ENCODE measurements around the gene SLC47A2.
A peak's percentile ranks its signal among the peaks of the same experiment; 100 is the strongest.
"Not testable (repeated sequence)": the region's sequence is repeated elsewhere in the genome, so short reads cannot be mapped to it uniquely, and the experiment has no call there.

Gene SLC47A2

GRCh38 chr17:19672009-19672750, 44.2 kb downstream of the SLC47A2 start:
- no peak overlapping the region for H2AFZ ChIP-seq (ENCODE audit: low read depth, low read length)
- no peaks in the 10 kb centered on the region for H3K4me1 ChIP-seq (ENCODE audit: insufficient read depth, low read length)
- no peaks in the 10 kb centered on the region for H4K20me1 ChIP-seq (ENCODE audit: insufficient read depth, low read length)
- no peaks in the 10 kb centered on the region for H3K79me2 ChIP-seq (ENCODE audit: insufficient read depth, low read length)
- no peak for DNase-seq
- no peak overlapping the region for H3K4me2 ChIP-seq (ENCODE audit: insufficient read depth, low read length)
- peaks cover 13% of the 10 kb centered on the region for H3K27me3 ChIP-seq (ENCODE audit: insufficient read depth, low read length, poor library complexity)
- no peaks in the 10 kb centered on the region for H3K9me3 ChIP-seq (ENCODE audit: insufficient read depth, low read length, severe bottlenecking)
- no peak overlapping the region for H3K9ac ChIP-seq (ENCODE audit: low read depth, low read length)
- H3K4me3 ChIP-seq (ENCODE audit: low read depth in 1 of 2, low read length in 2 of 2) = no peak overlapping the region
- H3K36me3 ChIP-seq (ENCODE audit: insufficient read depth, low read length) = no peaks in the 10 kb centered on the region
- H3K27ac ChIP-seq (ENCODE audit: low read length) = no peak overlapping the region
- TF ChIP-seq EZH2 (IDR thresholded peaks at IDR 0.05; ENCODE audit: borderline replicate concordance, low read depth, low read length, severe bottlenecking) (no peak), CTCF (IDR thresholded peaks at IDR 0.05; ENCODE audit: borderline replicate concordance, extremely low read depth, low read length, poor library complexity, severe bottlenecking) (peak; percentile 16)
- no peak for ATAC-seq (ENCODE audit: insufficient read depth, low read depth)

- TF ChIP-seq EZH2 (IDR thresholded peaks at IDR 0.05; ENCODE audit: borderline replicate concordance, low read depth, low read length, severe bottlenecking) = no peak
- no peak for TF ChIP-seq CTCF (IDR thresholded peaks at IDR 0.05; ENCODE audit: borderline replicate concordance, extremely low read depth, low read length, poor library complexity, severe bottlenecking)
- ATAC-seq (ENCODE audit: insufficient read depth, low read depth) (no peak), DNase-seq (no peak)
- H3K4me2 ChIP-seq (ENCODE audit: insufficient read depth, low read length) = no peak overlapping the region
- H4K20me1 ChIP-seq (ENCODE audit: insufficient read depth, low read length) = no peaks in the 10 kb centered on the region
- H3K9me3 ChIP-seq (ENCODE audit: insufficient read depth, low read length, severe bottlenecking) = no peaks in the 10 kb centered on the region
- no peaks in the 10 kb centered on the region for H3K79me2 ChIP-seq (ENCODE audit: insufficient read depth, low read length)
- no peak overlapping the region for H3K4me3 ChIP-seq (ENCODE audit: low read depth in 1 of 2, low read length in 2 of 2)
- H2AFZ ChIP-seq (ENCODE audit: low read depth, low read length) = no peak overlapping the region
- H3K27me3 ChIP-seq (ENCODE audit: insufficient read depth, low read length, poor library complexity) = peaks cover 9% of the 10 kb centered on the region
- H3K27ac ChIP-seq (ENCODE audit: low read length) = no peak overlapping the region
- no peaks in the 10 kb centered on the region for H3K4me1 ChIP-seq (ENCODE audit: insufficient read depth, low read length)
- H3K9ac ChIP-seq (ENCODE audit: low read depth, low read length) = no peak overlapping the region
- H3K36me3 ChIP-seq (ENCODE audit: insufficient read depth, low read length) = no peaks in the 10 kb centered on the region
Measured at GRCh38 chr17:19671433-19671832, 45.0 kb downstream of the SLC47A2 start.

GRCh38 chr17:19670908-19671307, 45.5 kb downstream of the SLC47A2 start:
- Histone ChIP-seq H3K4me3 (ENCODE audit: low read depth in 1 of 2, low read length in 2 of 2) (no peak overlapping the region), H3K9ac (ENCODE audit: low read depth, low read length) (no peak overlapping the region), H3K9me3 (ENCODE audit: insufficient read depth, low read length, severe bottlenecking) (no peaks in the 10 kb centered on the region), H3K79me2 (ENCODE audit: insufficient read depth, low read length) (no peaks in the 10 kb centered on the region), H3K27ac (ENCODE audit: low read length) (no peak overlapping the region), H3K27me3 (ENCODE audit: insufficient read depth, low read length, poor library complexity) (peaks cover 10% of the 10 kb centered on the region), H3K4me2 (ENCODE audit: insufficient read depth, low read length) (no peak overlapping the region), H3K36me3 (ENCODE audit: insufficient read depth, low read length) (no peaks in the 10 kb centered on the region), H3K4me1 (ENCODE audit: insufficient read depth, low read length) (no peaks in the 10 kb centered on the region), H2AFZ (ENCODE audit: low read depth, low read length) (no peak overlapping the region), H4K20me1 (ENCODE audit: insufficient read depth, low read length) (no peaks in the 10 kb centered on the region)
- no peak for DNase-seq
- ATAC-seq (ENCODE audit: insufficient read depth, low read depth) = no peak
- TF ChIP-seq CTCF (IDR thresholded peaks at IDR 0.05; ENCODE audit: borderline replicate concordance, extremely low read depth, low read length, poor library complexity, severe bottlenecking) (no peak), EZH2 (IDR thresholded peaks at IDR 0.05; ENCODE audit: borderline replicate concordance, low read depth, low read length, severe bottlenecking) (no peak)

GRCh38 chr17:19669680-19670079, 46.7 kb downstream of the SLC47A2 start:
- H3K4me2 ChIP-seq (ENCODE audit: insufficient read depth, low read length); H3K4me3 ChIP-seq (ENCODE audit: low read depth in 1 of 2, low read length in 2 of 2); H3K36me3 ChIP-seq (ENCODE audit: insufficient read depth, low read length); H3K4me1 ChIP-seq (ENCODE audit: insufficient read depth, low read length); H2AFZ ChIP-seq (ENCODE audit: low read depth, low read length); H3K9ac ChIP-seq (ENCODE audit: low read depth, low read length); H3K27ac ChIP-seq (ENCODE audit: low read length); ATAC-seq (ENCODE audit: insufficient read depth, low read depth); H3K9me3 ChIP-seq (ENCODE audit: insufficient read depth, low read length, severe bottlenecking); DNase-seq; H4K20me1 ChIP-seq (ENCODE audit: insufficient read depth, low read length); H3K79me2 ChIP-seq (ENCODE audit: insufficient read depth, low read length): not testable (repeated sequence)
- peaks cover 15% of the 10 kb centered on the region for H3K27me3 ChIP-seq (ENCODE audit: insufficient read depth, low read length, poor library complexity)

Measured in DND-41 (cell line).